HFF-Myc (cell line): Measurements from ENCODE around the gene TRIM50.

ENCODE experiments used
- DNase-seq: peaks from one replicate; pipeline ENCODE4 v3.0.0-alpha.2; 2011; ENCODE audit warnings: low read depth; ENCODE audit errors: extremely low read depth
- H3K4me3 ChIP-seq: replicated peaks from 2 replicates; pipeline ENCODE4 v1.5.1; 2011; ENCODE audit warnings: low read depth, mild to moderate bottlenecking, control low read depth, low read length
- TF ChIP-seq, protein P1 (sequence below): IDR thresholded peaks from 2 replicates; pipeline ENCODE4 v1.5.1; 2012; ENCODE audit warnings: mild to moderate bottlenecking, low read depth, low read length, control low read depth; ENCODE audit errors: missing control alignments

Gene TRIM50

DNA sequence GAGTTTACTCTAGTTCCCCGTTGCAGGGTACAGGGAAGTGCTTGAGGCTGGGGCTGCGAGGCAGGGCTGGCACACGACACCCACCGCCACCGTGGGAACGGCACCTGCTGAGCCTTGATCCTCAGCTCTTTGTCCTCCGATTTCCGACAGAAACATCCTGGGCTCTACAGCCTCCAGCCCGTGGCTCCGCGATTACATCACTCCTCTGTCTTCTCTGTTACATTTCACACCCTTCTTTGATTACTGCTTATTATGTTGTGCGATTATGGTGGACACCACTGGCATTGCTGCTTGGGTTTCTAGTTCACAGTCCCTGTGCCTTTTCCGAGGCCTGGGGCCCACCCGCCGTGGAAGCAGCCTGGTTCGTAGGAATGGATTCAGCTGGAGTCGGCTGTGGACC is 26.9 kb upstream of the TRIM50 start:
- TF ChIP-seq, protein P1, sequence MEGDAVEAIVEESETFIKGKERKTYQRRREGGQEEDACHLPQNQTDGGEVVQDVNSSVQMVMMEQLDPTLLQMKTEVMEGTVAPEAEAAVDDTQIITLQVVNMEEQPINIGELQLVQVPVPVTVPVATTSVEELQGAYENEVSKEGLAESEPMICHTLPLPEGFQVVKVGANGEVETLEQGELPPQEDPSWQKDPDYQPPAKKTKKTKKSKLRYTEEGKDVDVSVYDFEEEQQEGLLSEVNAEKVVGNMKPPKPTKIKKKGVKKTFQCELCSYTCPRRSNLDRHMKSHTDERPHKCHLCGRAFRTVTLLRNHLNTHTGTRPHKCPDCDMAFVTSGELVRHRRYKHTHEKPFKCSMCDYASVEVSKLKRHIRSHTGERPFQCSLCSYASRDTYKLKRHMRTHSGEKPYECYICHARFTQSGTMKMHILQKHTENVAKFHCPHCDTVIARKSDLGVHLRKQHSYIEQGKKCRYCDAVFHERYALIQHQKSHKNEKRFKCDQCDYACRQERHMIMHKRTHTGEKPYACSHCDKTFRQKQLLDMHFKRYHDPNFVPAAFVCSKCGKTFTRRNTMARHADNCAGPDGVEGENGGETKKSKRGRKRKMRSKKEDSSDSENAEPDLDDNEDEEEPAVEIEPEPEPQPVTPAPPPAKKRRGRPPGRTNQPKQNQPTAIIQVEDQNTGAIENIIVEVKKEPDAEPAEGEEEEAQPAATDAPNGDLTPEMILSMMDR: no peak
- H3K4me3 ChIP-seq: no peak overlapping the region
- DNase-seq: no peak

DNA sequence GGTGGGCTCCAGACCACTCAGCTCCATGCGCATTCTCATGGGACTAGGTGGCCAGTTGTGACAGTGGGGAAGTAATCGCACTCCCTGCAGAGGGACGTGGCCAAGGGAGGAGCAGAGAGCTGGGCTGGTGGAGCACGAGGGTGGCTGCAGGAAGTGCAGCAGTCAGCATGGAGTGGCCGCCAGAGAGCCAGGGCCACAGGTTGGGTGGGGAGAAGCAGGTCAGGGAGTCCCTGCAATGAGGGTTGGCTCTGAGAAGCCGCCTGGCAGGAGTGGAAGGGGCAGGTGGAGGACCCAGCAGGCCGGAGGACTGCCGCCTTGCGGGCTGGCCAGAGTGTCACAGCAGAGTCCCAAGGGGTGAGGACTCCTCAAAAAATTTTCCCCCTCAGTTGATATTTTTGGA is 26.3 kb upstream of the TRIM50 start:
- H3K4me3 ChIP-seq: no peak overlapping the region
- no peak for DNase-seq
- TF ChIP-seq, protein P1: no peak

DNA sequence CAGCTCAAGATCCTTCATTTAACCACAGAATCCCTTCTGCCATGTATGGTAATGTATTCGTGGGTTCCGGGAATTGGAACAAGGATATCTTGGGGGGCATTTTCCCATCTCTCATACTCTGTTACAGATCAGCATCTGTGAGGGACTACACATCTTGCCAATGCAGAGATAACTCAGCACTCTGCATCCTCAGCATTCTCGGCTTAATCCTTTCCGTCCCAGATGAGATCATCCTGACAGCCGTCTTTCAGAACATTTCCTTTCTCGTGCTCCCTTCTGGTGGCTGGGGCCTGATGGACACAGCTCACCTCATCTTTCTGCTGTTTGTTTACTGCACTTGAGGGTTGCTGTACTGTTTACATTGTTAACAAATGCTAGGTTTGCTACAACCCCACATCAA is 25.4 kb upstream of the TRIM50 start:
- DNase-seq: no peak
- no peak overlapping the region for H3K4me3 ChIP-seq
- TF ChIP-seq, protein P1: no peak

DNA sequence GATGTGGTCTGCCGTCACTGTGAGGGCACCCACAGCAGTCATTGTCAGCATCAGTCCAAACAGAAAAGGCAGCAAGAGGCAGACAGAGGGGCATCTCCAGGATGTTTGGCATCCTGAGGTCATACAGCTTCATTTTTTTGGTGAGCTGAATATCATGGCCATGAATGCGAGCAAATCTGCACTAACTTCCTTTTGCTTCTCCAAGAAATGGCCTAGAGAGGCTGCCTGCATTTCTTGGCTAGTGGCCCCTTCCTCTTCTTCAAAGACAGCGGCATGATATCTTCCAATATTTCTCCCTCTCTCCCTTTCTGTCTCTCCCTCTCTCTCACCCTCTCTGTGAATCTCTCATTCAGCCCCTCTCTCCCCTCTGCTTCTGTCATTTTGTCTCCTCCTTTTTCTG is 24.9 kb upstream of the TRIM50 start:
- no peak overlapping the region for H3K4me3 ChIP-seq
- DNase-seq: no peak
- TF ChIP-seq, protein P1: no peak

DNA sequence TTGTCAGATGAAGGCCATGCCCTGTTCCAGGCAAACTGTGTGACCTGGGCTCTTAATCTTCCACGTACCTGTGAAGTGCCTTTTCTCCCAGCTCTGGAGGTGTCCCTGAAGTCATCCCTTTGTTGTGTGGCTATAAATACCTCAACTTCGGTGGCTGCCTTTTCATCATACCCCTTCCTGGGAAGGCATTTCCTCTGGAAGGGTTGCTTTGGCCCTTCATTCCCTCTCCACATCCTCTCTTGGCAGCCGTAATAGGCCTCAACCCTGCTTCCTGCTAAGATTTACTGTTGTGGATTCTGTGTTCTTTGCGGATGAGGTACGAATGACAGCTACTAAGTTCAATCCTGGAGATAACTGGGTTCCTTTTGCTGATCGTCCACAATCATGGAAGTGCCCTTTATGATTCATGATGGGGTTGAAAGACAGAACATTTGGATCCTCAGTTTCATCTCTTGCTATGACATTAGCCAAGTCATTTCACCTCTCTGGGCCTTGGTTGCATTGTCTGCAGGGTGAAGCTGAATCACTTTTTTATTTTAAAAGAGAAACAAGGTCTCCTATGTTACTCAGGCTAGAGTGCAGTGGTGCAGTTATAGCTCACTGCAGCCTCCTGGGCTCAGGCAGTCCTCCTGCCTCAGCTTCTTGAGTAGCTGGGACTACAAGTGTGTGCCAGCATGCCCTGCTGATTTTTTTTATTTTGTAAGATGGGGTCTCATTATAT is 23.7 kb upstream of the TRIM50 start:
- TF ChIP-seq, protein P1: no peak
- no peak overlapping the region for H3K4me3 ChIP-seq
- DNase-seq: no peak

DNA sequence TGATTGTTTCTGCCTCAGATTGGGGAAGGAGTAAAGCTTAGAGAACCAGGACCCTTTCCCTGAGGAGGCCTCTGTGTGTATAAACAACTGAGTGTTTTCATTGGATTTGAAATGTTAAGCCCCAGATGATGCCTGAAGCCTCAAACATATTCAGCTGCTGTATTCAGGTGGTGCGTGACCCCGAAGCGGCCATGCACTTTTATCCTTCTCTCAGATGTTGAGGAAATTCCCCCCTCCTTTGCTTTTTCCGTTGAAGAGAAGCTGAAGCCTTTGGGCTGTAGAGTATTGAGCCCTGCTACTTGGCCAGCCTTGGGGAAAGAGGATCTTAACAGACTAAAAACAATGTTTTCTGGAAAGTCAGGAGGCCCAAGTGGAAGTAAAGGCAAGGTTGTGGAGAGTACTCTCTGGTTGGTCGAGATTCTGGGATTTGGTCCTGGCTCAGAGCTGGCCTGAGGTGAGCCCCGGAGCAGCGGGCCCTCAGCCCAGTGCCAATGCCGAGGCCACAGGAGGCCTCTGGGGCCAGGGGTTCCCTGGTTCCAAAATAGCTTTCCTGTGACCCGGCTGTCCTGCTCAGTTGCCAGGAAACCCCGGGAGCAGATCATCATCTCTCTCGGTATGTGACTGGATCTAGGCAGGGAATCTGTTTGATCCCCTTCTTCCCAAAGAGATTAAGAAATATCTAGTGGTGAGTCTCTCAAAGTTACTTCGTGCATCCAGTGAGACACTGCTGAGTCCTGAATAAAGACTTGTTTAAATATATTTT is 22.6 kb upstream of the TRIM50 start:
- H3K4me3 ChIP-seq: no peak overlapping the region
- no peak for DNase-seq
- TF ChIP-seq, protein P1: no peak

DNA sequence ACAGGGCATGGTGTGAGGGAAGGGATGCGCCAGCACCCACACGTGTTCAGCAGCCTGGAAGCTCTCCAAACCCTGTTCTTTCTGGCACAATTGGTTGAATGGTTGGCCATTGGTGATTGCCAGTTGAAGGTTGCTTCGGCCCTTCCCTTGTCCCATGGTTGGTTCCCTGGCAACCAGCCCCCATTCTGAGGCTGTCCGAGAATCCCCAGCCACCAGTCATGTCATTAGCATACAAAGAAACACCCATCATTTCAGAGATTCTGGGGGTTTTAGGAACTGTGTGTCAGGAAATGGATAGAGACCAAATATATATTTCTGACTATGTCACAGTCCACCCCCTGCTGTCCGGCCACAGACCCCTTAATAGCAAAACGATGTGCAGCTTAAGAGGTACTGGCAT is 21.9 kb upstream of the TRIM50 start:
- DNase-seq: no peak
- TF ChIP-seq, protein P1: no peak

More for the DNA sequence above, 21.9 kb upstream of the TRIM50 start:
- no peak overlapping the region for H3K4me3 ChIP-seq
